Measurements from ENCODE around the gene ACADS.

Gene ACADS

DNA sequence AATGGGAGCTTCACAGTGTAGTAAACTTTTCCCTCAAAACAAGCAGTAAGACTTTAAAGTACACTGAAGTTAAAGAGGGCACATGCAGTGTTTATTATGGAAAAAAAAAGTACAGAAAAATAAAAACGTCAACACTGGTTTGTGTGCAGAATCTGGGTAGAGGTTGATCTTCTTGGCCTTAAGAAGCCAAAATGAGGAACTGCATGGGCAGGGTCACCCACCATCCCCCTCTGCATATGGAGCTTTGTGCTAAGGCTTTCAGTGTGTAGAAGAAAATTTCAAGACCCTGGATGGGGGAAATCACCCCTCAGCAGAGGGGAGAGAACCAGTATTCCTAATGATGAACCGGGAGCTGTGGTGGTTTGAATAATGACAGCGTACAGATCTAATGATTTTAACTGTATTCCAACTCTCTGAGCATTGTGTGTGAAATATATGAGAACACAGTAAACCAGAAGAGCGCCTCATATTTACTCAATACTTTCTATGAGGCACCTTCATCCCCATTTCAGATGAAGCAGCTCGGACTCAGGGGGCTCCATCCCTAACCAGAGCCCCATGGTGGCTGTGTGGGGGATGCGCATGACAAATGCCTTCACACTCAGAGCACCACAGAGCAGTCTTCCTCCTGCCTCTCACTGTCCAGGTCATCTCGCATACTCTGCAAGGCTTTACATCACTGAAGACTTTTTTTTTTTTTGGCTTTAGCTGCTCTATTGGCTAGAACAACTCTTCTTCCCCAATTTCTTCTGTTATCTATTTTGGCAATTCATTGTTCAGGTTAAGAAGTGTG lies 33.4 kb downstream of the ACADS start:
- peak; percentile 26 for DNase-seq

DNA sequence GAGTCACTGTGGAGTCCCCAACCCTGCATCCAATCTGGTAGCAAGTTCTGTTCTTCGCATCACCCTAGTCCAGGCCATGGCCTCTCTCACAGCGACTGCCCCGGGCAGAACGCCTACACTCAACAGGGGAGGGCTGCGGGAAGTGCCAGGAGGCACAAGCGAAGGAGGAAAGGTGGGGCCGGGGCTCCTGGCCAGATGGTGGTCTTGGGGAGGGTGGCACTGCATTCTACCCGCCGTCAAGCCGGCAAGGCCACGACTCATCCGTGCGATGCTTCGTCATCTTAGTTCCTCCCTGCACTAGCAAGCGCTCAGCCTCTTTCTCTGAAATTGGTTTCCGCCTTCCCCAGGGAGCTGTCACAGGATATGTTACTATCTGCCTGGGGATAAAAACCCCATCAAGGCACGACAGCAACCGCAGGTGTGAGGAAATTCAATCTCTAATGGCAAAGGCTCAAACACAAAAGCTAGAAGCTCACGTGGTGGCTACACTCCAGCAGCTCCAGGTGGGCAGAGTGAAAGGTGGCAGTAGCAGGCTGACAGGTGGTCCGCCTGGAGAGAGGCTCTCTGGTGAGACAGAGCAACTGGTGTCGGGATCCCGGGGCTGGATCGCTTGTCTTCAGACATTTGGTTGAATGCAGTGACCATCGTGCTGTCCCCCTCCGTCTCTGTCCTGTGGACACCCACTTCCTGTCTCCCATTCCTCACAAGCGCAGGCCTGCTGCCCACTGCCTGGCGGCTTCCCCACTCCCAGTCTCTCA lies 34.1 kb downstream of the ACADS start:
- no peak for DNase-seq

DNA sequence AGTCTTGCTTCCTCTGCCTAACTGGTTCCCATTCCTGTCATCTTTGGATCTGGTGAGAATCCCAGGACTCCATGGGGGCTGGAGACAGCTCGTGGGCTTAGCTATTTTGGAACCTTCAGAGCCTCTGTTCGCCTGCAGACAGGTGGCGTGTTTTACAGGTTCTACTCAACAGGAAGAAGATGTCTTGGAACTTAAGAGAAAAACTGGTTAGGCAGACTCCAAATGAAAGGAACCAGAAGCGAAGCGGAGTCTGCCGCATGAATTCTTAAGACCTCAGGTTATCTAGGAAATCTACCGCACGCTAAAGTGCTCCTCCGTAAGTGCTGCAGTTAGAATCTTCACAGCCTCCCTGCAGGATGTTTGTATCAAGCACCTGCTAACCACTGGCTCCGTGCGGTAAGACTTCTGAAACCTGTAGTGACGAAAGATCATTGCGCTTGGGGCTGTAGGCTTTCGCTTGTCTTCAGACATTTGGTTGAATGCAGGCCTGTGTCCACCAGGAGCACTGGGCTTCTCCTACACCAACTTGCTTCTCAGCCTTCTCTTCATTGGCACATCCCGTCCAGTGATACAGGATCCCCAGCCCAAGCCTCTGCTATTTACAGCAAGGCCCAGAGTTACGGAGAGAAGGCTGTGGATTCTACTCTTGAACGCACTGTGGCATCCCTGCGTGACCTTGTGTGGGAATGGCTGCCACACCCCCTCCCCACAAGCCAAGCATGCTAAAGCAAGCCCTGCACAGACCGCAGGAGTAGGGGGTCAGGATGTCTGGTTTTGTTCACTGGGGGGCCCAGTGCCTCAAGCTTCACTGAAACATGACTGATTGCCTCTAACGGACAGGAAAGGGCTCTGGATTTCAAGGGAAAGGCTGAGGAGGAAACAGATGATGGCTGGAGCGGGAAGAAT lies 35.0 kb downstream of the ACADS start:
- no peak for DNase-seq

DNA sequence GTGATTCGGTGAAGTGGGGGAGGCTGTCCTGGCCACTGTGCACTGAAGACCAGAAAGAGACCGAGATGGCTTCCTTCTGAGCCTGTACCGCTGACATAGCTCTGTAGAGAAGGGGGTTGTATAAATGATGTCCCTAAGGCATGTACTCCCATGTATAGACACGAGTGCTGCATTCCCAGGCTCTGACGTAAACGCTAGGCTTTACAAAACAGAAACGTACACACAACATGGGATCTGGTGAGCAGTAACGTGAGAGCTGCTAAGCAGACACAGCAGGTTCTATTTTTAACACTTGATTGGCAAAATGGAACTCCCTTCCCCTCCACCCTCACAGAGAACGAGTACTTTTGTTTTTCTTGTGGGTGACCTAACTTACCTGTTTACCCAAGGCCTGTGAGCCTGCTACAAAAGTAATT lies 35.9 kb downstream of the ACADS start:
- no peak for DNase-seq

DNA sequence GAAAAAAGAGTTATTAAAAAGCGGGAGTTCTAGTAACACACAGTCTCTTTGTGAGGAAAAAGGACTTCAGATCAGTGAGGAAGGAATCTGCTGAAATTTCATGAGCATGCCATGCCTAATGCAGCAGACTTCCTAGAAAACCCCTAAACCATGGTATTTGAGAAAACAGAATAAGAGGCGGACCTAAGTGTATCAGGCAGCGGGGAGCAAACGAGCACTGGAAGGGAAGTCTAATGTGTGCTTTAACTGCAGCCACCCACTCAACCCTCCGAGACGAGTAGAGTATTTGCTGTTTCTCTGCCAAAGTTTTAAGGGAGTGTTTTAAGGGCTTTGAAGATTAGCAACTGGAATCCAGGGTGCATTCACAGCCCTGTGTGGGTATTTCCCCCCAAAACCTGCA lies 36.5 kb downstream of the ACADS start:
- DNase-seq, result no peak

DNA sequence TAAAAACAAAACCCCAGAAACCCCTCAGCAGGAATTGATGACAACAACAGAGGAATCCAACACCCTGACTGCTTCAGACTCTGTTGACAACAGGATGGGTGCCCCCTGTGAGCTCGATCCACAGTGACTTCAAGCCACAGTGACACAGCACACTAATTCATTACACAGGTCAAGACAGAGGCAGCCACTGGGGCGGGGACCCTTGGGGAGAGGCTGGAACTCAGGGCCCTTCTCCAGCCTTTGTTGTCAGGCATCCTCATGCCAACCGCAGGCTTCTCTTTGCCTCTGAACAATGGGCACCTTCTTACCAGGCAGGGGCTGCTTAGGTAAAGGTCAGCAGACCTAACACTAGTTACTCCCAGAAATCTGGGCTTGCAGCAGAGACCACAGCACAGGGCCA lies 37.6 kb downstream of the ACADS start:
- no peak for DNase-seq

DNA sequence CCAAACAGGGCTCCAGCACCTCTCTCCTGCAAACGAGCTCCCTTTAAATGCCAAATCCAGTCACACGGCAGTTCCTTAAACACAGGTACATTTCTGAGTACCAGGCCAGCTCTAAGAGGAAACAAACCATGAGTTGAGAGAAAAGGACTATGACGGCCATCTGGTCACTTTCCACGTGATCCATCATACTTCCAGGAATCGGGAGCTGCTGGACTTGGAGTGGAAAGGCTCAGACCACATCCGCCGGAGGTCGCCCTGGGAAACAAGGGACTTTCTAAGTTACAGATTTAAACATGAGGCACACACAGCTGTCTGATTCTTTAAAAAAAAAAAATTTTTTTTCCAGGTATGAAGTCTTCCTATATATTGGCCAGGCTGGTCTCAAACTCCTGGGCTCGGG lies 39.2 kb downstream of the ACADS start:
- DNase-seq, result no peak

DNA sequence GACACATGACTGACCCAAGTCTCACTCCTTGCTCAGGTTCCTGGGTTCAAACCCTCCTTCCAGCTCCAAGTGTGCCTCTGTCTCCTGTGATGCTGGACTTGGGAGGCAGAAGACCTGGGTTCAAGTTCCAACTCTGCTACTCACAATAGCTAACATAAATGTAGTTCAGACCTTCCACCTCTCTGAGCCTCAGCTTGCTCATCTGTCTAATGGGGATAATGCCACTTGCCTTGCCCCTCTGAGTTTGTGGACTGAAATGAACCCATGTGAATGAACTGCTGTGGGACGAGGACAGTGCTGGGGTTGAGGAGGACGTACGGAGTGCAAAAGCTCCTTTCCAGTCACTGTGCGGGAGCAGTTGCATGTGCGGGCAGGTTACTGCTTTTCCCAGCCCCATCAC lies 40.9 kb downstream of the ACADS start:
- no peak for DNase-seq

DNA sequence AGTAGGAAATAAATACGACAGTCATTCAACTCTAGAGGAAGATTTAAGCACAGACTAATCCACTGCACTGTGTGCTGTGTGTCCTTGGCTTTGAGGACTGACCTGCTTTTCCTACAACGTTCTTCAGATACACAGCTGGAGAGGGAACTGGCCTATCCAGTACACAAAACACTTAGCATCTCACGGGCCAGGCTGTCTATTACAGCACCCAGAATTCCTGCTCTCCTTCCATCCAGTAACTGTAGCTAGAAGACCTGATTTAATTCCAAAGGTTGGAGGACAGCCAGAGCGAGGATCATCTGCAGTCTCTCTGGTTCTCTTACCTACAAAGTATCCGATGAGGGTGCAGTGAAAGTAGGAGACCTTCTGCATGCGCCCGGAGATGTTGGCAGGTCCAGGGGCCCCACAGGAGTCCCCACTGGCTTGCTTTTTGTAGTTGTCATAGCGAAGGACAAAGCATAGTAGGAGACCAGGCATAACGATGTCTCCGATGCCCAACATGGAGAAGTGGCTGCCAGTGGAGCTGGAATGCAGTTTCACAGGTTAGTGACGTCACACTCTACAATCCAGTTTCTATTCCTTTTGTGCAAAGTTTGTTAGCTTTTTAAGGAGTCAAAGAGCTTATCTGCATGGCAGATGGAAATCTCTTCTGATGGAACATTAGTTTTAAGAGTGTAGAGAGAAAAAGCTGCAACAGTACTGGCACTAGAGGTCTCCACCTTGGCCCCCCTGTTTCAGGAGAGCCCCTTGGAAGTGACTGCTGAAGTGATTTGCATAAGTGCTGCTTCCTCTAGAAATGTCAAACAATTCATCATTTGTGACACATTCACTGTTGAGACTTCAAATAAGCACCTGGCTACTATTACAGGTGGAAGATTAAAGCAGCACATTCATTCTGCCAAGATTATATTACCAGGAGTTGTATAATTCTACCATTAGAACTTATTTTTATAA lies 41.7 kb downstream of the ACADS start:
- DNase-seq, result no peak

DNA sequence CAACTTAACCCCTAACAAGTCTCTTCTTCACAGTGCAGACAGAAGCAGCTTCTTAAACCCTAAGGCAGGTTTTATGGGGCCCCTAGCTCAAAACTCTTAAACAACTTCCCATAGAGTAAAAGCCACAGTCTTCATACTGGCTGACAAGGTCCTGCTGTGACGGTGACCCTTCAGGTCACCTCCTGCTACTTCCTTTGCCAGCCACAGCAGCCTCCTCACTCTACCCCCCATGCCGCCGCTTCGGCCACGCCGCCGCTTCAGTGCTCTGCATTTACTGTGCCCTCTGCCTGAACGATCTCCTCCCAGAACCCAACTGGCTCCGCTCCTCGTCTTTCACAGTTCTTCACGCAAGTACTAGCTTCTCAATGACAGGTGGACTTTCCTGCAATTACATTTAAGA lies 45.5 kb downstream of the ACADS start:
- DNase-seq, result no peak

DNA sequence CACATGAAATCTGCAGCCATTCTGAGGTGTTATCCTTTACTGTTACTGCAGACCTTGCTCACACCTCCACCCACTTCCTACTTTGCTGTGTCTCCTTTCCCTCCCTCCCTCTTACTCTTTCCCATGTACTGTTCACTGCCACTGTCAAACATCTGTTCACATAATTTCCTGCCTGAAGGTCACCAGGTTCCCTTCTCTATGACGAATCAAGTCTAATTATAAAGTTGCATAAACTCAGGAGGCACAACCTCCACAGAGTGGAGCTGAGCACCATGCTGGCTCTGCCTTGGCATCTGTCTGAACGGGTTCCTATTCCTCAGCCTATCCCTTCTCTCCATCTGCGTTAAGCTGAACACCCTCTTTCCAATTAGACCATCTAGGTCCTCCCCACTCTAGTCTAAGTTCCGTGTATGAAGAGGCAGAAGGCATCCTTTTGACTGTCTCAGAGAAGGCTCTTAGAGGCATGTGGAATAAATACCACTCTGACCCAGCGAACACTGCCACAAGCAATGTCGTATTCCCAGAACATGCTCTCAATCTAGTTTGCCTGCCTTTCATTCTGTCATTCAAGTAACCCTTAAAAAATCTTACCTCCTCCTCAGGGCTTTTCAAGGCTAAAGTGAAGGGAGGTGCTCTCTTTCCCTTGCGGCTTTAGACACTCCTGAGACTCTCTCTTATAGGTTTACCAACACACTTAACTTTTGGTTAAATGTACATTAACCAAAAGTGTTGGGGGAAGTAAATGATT lies 48.7 kb downstream of the ACADS start:
- no peak for DNase-seq

DNA sequence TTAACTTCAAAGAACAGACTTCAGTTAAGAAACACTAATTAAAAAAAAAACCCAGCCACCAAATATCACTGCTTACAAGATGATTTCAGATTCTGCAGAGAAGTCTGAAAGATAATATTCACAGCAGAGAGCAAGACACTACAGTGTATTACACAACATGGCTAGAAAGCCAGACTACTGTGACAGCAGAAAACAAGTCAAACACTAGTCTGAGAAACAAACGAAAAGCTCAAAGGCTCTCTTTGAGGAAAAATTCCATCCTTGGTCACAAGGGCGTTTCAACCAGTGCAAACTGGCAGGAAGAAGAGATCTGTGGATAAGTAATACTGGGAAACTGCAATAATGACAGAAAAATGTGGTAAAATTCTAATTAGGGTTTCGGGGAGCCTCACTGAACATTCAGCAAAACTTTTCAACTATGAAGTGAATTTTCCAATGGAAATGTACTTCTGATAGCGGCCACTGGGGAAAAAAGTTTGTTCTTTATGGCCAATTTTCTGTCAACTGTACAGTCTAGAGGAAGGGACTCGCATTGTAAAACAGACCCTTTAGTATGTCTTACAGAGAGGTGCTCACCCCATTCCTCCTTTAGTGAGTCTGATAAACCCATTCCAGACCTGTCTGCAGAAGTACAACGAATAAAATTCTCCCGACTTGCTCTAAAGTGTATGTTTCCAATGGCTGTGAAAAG lies 50.4 kb downstream of the ACADS start:
- no peak for DNase-seq

DNA sequence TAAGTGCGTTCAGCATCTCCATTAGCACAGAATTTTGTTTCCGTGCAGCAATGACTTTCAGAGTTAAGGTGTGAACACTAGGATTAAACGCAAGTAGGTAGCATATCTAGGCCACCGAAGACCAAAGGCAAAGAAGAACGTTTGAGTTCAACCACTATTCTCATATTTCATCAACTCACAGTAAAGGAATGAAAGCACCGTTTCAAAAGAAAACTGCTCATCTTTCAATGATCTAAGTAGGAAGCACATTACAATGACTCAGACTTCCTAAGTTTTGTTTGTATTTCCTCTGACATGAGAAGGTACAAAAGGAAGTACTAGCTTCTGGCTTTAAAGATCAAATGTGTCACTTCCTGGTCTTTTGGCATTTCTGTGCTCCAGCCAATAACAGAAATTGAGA lies 57.6 kb downstream of the ACADS start:
- no peak for DNase-seq

DNA sequence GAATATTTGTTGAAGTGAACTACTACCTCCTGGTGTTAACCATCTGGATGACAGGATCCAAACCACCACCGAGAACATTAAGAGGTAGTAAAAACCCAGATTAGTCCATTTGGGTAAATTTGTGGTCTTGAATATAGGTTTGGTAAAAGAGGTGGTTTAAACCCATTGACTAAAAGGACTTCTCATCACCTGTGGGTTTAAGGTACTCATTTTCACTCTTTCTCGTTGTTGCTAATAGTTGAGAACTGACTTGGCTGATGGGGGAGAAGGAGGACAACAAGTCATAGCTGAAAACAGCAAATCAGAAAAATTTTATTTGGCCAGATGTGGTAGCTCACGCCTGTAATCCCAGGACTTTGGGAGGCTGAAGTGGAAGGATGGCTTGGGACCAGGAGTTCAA lies 59.2 kb downstream of the ACADS start:
- no peak for DNase-seq

DNA sequence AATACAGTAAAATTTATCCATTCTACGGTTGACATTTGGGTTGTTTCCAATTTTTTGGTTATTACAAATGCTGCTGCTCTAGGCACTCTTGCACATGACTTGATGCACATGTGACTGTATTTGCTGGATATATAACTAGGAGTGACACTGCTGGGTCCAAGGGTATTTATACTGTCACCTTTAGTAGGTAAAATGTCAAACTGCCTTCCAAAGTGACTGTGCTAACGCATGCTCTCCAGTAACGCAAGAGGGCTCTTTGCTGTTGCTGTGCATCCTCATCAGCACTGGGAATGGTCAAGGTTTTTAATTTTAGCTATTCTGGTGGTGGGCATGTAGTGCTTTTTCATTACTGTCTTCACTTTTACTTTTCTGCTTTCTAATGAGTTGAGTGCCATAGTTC lies 62.3 kb downstream of the ACADS start:
- no peak for DNase-seq

All from OCI-M1 (cell line).